DMS79 treated with DMSO at 0.1 percent for 48 hours (cell line): ENCODE results near the gene GALNT18.

Source experiments
- DNase-seq: peaks from one replicate; lab custom pipeline; 2025; lab: John Stamatoyannopoulos, UW

Gene GALNT18

DNA sequence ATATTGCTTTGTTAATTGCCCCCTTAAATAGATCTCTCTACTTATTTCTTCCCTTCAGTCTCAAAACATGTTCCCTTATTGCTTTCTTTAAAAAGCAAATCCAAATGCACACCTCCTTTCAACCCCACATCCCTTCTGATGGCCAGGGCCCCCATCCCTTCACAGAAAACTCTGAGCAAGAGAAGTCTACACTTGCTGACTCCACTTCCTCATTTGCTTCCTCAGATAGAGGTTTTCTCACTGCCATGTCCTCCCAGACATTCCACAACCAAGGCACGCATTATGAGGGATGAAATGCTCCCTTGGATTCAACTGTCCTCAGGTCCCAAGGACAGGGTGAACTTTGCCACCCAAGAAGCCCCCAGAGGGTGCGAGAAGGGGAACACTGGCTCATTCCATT lies 311.9 kb downstream of the GALNT18 start:
- no peak for DNase-seq

DNA sequence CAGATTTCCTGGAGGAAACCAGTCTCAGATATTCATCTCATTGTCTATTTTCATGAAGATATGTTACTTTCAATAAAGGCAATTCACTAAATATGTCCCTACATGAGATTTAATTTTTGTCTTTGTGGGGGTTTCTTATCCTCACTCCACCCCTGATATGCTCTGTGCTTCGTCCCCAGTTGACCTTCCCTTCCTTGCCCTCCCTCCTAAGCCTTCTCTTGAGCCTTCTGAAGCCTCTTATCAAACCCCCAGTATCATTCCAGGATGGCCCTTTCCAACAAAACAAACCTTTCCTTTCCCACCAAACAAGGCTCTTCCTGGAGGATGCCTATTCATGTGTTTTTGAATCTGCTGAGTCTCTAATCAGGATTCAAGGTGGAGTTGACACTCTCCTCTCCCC lies 313.6 kb downstream of the GALNT18 start:
- DNase-seq, result no peak

DNA sequence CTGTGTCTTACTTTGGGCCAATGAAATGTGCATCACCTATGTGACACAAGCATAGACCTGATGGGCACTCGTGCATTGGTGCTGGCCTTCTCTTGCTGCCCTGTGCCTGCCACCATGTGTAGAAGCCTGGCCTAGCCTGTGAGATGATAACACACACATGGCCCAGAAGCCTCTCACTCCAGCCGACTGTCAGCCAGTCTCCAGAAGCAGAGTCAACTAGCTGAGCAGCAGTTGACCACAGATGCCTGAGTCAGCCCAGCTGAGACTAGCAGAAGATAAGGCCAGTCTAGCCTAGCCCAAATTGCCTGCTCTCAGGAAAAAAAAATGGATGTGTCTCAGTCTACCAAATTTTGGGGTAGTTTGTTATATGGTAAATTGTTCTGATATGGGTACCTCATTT lies 314.9 kb downstream of the GALNT18 start:
- DNase-seq, result no peak

DNA sequence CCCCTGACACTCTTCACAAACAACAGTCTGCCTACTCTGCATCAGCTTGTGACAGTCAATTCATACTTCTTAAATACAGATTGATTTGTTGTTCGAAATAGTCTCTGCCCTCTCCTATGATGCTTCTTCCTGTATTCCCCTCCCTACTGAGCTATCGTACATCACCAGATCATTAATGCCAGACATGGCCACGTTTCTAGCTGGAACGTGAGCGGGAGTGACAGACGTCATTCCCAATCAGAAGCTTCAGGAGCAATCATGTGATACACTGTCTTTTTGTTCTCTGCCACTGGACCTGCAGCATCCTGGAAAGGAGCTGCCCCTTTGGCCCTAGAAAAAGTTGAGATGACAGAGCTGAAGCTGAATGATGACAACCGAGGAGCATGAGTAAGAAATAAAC lies 317.3 kb downstream of the GALNT18 start:
- no peak for DNase-seq

DNA sequence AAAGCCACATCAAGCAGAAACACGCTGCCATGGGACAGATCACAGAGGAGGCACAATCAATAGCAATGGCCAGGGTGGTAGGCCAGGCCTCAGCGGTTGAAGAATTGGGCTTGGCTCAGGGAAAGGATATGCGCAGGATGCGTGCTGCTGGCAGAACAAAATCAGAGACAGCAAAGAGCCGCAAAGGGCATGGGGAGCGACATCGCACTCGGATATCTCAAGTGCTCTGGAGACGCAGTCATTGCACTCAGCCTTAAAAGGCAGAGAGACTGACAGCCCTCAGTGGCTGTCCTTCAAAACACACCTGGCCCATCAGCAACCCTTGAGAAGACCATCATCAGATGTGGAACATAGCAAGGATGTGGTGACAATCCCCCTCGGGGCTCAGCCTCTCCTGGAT lies 319.2 kb downstream of the GALNT18 start:
- DNase-seq, result peak; percentile 12

DNA sequence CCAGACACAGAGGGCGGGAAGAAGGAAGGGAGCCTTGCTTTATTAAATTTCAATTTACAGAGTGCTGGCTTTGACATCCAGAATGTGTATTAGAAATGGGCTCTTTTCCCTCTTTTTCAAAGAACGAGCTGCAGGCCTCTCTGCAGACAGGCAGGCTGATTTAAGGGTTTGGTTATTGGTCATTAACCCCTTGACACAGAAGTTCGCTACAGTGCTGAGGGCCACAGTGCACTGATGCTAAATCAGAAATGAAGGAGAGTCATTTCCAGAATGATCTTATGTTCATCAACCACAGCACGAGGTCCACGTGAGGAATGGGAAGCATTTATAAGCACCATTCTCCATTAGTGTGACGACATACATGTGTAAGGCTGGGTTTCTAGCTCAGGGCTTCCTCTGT lies 320.6 kb downstream of the GALNT18 start:
- peak; percentile 9 for DNase-seq

DNA sequence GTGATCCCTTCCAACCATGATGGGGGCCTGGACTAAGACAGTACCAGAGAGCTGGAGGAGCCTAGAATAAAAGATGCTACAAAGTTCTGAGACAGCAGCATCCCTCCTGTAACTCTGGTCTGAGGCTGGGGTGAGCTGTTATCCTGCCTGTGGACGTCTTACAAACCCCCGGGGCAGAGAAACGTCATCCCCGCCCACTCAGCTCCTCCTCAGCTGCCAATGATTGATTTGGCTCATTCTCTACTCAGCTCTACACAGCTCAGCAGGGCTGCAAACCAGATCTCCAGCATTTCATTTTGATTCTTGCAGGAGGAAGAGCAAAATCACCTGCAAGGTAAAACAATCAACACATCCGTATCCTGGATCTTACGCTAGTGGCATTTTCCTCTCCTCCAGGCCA lies 324.2 kb downstream of the GALNT18 start:
- DNase-seq, result no peak

DNA sequence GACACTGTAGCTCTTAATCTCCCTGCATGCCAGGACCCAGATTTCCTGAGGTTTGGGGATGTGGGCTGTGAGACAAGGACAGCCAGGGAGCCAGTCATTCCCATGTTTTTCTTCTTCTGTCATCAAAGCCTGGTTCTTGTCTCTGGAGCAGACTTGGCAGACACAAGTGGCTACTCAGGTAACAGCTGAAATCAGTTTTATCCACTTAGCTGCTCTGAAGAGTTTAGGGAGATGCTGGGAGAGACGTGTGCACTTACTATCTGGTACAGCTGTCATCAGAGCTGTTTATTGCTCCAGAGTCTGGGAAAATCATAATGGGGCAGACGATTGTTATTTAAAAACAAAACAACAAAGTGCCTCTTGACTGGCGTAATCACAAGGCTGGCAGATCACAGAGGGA lies 325.4 kb downstream of the GALNT18 start:
- peak; percentile 86 for DNase-seq

DNA sequence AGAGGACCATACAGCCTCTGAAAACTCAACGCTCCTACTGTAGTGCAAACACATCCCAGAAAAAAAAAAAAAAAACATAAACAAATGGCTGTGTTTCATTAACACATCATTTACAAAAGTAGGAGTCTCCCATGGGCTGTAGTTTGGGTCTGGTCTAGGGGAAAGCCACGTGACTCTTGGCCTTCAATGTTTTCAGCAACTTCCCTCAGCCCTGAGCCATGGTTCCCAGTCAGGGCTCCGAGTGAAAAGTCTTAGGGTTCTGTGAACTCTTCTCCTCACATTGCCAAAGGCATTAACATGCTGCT lies 327.3 kb downstream of the GALNT18 start:
- DNase-seq, result no peak

DNA sequence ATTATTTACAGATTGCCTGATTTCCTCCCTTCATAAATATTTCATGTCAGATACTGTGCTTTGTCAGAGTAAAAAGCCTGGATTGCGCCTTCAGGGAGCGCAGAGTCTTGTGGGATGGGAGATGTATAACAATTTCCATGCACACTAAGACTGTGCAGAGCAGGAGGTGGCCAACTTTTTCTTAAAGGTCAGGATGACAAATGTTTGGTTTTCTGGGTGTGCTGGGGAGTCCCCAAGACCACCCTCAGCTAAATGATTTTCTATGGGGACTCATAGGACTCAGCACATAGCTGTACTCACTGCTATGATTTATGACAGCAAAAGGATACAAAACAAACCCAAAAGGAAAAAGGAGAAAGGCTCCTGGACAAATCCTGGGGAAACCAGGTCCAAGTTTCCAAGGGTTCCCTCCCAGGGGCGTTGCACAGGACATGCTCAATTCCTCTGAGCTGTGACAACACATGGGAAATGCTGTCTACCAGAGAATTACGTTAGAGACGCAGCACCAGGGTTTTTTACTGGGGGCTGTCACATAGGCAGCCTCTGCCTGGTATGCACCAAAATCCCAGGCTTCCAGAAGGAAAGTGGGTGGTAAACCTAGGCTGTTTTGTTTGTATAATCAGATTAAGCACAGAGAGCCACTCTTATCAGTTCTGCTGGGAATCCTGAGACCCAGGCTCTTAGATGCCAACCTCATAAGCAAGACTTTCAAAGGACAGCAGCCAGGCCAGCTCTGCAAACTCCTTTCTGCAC lies 327.8 kb downstream of the GALNT18 start:
- DNase-seq, result no peak

DNA sequence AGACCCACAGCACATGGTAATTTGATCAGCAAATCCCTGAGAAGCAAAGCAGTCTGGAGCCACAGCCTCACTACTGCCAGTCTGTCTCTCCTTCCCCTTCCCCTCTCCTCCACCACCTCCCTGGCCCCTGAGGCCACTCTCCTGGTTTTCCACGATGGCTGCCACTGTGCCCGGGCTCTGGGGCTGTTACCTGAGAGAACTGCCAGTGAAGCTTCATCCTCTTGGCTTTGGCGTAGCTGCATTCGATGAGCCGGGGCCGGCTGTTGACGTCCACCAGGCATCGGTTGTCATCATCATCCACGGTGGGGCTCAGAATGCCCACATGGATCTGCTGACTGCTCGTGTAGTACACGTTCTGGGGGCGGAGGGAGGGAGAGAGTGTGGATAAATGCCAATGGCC lies 329.0 kb downstream of the GALNT18 start:
- DNase-seq, result no peak

DNA sequence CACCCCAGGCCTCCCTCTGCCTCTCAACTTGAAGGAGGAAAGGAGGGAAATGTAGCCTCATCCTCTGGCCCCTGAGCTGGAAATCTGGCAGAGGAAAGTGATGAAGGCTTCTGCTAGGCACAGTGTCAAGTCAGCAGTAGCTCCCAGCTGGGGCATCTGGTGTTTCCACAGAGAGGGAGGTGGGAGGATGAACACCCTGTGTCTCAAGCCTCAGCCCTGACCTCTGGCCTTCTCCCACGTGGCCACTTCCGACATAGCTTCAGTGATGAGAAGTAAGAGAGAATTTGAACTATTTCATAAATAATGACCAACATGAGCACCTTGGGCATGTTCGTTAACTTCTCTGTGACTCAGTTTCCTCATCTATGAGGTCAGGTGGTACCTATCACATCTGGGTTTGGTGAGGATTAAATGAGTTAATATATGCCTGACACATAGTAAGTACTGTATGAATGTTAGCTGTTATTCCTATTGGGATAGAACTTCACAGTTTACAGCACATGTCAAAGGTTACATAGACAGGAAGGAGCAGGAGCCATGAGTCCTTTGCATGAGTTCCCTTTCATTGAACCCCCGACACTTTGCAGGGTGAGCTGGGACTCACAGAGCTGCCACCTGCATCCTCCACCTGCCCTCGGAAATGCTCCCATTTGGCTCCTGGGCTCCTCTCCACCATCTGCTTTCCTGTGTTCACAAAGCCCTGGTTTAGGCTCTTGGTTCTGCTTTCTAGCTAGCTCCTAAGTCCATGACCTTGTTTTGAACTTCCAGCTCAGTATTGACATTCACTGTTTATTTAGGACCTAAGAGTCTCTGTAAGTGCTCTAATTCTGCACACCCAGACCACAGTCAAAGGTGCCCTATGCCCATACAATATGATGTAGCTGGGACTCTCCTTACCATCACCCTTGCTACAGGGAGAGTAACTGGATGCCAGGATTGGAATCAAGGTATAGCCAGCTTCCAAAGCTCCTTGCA lies 330.5 kb downstream of the GALNT18 start:
- DNase-seq, result no peak

DNA sequence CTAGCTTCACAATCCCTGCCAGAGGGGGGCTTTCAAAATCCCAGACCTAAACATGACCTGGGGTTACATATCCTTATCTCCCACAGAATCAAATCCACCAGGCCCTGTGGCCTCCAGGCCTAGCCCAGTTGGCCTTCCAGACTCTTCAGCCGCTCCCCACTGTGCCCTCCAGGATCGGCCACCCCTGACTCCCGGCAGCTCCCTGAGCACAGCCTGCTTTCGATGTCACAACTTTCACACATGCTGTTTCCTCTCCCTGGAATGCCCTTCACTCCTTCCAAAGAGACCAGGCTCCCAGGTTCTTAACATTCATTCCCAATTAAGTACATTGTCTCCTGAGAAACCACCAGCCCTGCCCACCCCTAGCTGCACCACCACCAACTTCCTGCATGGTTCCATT lies 331.5 kb downstream of the GALNT18 start:
- DNase-seq, result no peak

DNA sequence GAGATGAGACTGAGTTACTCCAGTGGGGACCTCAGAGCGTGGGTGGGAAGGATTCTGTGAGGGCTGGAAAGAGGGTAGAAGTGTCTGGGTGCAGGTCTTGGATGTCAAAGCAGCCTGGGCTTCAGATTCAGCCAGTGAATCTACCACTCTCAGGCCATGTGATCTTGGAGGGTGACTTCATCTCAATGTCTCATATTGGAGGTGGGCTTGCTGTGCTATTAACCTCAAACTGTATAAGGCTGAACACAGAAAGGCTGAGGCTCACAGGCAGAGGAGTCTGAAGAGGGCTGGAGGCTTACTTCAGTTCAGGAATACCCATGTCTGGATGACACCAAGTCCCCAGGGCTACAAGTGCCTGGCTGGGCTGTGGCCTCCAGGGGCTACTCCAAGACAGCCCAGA lies 332.1 kb downstream of the GALNT18 start:
- no peak for DNase-seq

DNA sequence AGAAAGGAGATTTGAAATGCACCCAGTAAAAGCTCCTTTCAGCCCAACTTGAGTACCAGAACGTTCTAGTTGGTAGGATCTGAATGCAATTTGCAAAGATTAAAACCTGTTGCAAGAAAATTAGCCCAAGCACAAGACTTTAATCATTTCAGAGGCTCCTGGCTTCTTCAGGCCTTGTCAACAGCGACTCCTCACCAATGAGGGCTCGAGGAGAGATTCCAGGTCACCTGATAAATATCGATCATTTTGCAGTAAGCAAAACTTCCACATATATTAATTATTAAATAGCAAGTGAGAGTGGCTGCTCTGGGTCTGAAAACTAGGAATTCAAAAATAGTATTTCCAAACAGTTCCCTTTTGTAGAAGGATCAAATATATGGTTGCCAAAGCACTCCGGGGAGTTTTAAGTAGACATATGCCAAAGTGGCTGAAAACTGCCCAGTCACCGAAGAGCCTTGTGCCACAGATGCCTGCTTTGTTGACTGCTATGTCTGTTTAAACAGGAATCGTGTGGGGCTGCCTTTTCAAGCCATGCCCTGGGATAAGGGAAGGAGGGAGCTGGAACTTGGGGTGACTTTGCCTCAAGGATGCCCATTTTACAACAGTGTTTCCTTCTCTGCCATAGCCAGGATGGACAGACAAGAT lies 332.7 kb downstream of the GALNT18 start:
- no peak for DNase-seq

DNA sequence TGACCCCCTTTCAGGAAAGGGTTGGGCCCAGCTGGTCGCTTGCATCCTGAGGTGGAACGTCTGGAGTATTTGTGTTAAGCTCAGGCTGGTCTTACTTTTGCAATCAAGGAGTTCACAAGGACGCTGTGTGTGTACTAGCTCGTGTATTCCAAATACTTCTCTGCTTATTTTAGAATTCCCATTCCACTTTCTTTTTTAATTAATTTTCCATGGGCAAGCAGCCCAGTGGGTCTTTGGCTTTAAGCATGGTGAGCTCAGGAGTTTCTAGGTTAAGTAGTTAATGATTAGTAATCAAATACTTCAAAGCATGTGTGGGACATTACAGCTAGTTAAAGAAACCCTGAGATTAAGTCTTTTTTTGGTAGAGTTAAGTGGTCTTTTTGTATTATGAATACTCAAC lies 337.3 kb downstream of the GALNT18 start:
- DNase-seq, result no peak

DNA sequence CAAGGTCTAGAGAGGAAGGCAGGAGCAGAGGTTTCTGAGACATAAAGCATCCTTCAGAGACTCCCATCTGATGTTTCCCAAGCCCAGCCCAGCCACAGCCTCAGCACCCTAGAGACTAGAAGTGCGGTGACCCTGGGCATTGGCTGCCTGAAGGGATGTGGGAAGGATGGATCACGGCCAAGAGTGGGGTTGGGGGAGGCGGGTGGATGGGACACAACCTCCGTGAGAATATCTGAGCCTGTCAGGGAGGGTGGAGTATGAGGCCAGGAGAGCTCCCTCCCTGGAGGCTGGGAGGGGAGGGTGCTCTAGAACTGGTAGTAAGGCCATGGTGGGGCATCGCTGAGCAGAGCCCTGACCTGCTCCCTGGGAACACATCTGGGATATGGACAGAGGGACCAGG lies 340.2 kb downstream of the GALNT18 start:
- no peak for DNase-seq

DNA sequence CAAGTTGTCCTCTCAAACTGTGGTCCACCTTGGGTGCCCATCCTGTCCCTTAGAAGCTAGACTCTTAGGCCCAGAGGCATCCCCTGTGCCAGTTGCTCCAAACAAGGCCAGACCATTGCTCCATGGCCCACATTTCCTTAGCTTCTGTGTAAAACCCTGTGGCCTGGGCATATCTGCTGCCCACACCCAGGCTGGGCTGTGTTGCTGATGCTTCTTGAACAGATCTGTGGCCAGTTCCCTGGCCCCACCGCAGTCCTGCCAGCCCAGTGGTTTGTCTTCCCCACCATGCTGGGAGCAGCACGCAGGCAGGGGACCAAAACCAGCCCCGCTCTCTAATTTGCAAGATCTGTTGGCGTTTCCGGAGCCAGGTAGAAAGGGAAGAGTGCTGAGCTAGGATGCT lies 341.0 kb downstream of the GALNT18 start:
- no peak for DNase-seq

DNA sequence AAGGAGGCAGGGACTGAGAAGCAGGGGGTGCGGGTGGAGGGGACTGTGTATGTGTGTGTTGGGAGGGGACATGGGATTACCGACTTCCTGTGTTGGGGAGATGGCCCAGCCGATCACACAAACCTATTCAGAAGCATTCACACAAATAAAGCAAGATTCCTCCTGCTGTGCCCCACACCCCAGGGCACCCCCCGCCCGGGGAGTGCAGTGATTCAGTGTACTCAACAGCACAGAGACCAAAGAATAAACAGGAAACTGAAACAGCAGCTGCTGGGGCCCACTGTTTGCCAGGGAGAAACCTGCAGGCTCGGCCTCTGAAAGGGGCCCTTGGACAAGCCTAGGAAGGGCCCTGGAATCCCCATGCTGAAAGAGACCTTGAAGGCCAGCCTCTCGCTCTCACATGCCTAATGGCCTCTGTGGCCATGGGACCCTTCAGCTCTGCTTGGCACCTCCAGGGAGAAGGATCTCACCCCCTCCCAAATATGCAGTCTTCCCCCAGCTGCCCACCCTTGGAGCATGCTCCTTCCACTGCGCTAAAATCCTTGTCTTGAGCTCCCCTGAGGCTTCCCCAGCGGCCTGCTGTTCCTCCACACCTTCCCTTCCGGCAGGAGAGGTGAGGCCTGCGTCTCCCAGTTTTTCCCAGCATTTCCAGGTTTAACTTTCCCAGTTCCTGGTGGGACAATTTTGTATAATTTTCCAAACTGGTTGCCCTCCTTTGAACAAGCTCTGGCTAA lies 341.7 kb downstream of the GALNT18 start:
- no peak for DNase-seq

DNA sequence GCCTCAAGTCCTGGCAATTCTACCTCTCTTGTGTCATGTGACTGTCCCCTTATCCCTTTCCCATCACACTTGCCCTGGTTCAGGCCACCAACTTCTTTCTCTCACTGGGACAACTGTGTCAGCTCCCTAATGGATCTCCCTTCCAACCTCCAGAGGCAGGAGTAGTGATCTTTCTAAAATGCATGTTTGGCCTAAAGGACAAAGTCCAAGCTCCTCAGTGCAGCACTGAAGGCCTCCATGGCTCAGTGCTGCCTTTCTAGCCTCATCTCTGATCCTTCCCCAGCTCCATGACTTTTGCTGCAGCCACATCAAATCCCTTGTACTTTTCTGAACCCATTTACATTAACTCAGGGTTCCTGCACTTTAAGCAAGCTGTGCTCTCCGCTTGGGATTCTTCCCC lies 349.6 kb downstream of the GALNT18 start:
- no peak for DNase-seq

DNA sequence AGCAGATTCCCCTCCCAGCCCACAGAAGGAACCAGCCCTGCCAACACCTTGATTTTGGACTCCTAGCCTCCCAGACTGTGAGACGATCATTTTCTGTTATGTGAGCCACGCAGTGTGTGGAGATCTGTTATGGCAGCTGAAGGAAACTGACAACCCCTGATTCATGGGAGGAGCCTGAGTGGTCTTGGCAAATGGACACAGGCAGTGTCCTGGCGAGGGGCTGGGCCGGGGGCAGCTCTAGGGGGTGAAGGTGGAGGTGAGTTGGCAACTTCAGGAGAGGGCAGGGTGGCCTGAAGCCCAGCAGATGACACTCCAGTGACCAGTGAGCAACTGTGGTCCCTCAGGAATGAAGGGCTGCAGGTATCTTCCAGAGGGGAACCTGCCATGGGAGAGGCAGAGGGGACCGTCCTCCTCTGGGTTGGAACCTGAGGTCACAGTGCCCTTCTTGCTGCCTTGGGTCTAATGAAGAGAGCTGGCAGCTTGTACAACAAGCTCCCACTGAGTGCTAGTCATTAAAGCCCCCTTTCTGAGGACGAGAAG lies 351.5 kb downstream of the GALNT18 start:
- no peak for DNase-seq

DNA sequence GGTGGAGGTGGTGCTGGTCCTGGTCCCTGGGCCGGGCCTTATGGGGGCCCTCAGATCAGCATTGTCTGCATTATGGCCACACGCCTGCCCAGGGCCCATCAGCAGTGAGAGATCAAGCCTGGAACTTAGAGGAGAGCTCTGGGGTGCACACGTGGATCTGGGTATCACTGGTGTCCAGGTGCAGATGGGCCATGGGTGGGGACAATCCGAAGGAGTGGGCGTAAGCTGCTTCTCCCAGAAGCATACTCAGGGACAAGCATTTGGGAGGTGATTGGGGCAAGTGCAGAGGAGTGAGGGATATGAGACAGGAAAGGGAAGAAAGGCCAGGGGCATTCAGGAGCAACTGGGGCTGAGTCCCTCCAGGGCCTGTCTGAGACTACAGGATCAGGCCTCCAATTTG lies 353.1 kb downstream of the GALNT18 start:
- no peak for DNase-seq
